Neuronal stem cell (in vitro differentiated cells): Measurements from ENCODE around the gene ZFYVE28.

Experiments
- DNase-seq: peaks from one replicate; pipeline ENCODE4 v3.0.0-alpha.2; 2013; ENCODE audit warnings: low spot score
- H2AFZ ChIP-seq: one replicate; pipeline ENCODE4 v1.6.1; 2013; ENCODE audit warnings: mild to moderate bottlenecking, low read length, inconsistent platforms
- H2AK5ac ChIP-seq: 2 replicates; pipeline ENCODE4 v1.6.1; 2013; ENCODE audit warnings: low read depth, mild to moderate bottlenecking, inconsistent platforms, low read length, moderate library complexity, mixed read lengths
- H2BK120ac ChIP-seq: 2 replicates; pipeline ENCODE4 v1.6.1; 2013; ENCODE audit warnings: low read depth, mild to moderate bottlenecking, inconsistent platforms, low read length, moderate library complexity, mixed read lengths
- H2BK12ac ChIP-seq: one replicate; pipeline ENCODE4 v1.6.1; 2013; ENCODE audit warnings: low read length, inconsistent platforms
- H2BK15ac ChIP-seq: 2 replicates; pipeline ENCODE4 v1.6.1; 2013; ENCODE audit warnings: mild to moderate bottlenecking, low read length, inconsistent platforms, mixed read lengths
- H2BK5ac ChIP-seq: one replicate; pipeline ENCODE4 v1.6.1; 2013; ENCODE audit warnings: inconsistent platforms, mild to moderate bottlenecking, low read length, moderate library complexity
- H3K14ac ChIP-seq: one replicate; pipeline ENCODE4 v1.6.1; 2013; ENCODE audit warnings: low read length, inconsistent platforms
- H3K18ac ChIP-seq: 2 replicates; pipeline ENCODE4 v1.6.1; 2013; ENCODE audit warnings: low read length, inconsistent platforms
- H3K23ac ChIP-seq: 2 replicates; pipeline ENCODE4 v1.6.1; 2013; ENCODE audit warnings: low read depth, mild to moderate bottlenecking, mixed read lengths, low read length, inconsistent platforms; ENCODE audit not compliant: poor library complexity
- H3K27ac ChIP-seq: replicated peaks from 3 replicates; pipeline ENCODE4 v1.5.1; 2013; ENCODE audit warnings: low read length, inconsistent platforms
- H3K27me3 ChIP-seq, 3 experiments: 2 replicates each; pipeline ENCODE4 v1.6.1; 2013; ENCODE audit warnings: low read length in 3 of 3, mild to moderate bottlenecking in 2 of 3, inconsistent platforms in 1 of 3, low read depth in 1 of 3, mixed read lengths in 1 of 3, moderate library complexity in 1 of 3; ENCODE audit not compliant: control insufficient read depth in 3 of 3, insufficient read depth in 3 of 3
- H3K36me3 ChIP-seq, 2 donors: replicated peaks in 1 of 2; 2 replicates each; pipeline ENCODE4 v1.6.1; 2013; ENCODE audit warnings: low read length in 2 of 2; ENCODE audit not compliant: control insufficient read depth in 2 of 2, insufficient read depth in 2 of 2
- H3K4ac ChIP-seq: 2 replicates; pipeline ENCODE4 v1.6.1; 2013; ENCODE audit warnings: inconsistent platforms, mild to moderate bottlenecking, low read length, moderate library complexity
- H3K4me1 ChIP-seq, 2 donors: 1 replicate in 1 of 2; 2 replicates in 1 of 2; pipeline ENCODE4 v1.6.1; 2013; ENCODE audit warnings: low read length in 2 of 2, low read depth in 1 of 2; ENCODE audit not compliant: control insufficient read depth in 2 of 2, insufficient read depth in 1 of 2
- H3K4me2 ChIP-seq: one replicate; pipeline ENCODE4 v1.6.1; 2013; ENCODE audit warnings: mild to moderate bottlenecking, low read length, inconsistent platforms; ENCODE audit not compliant: insufficient read depth, poor library complexity, severe bottlenecking
- H3K4me3 ChIP-seq, 2 donors: 2 replicates each; pipeline ENCODE4 v1.5.1; 2013; ENCODE audit warnings: low read length in 2 of 2, mild to moderate bottlenecking in 2 of 2, inconsistent platforms in 1 of 2, moderate library complexity in 1 of 2
- H3K79me1 ChIP-seq: one replicate; pipeline ENCODE4 v1.6.1; 2013; ENCODE audit warnings: low read depth, mild to moderate bottlenecking, inconsistent platforms, low read length, moderate library complexity
- H3K9ac ChIP-seq: one replicate; pipeline ENCODE4 v1.6.1; 2013; ENCODE audit warnings: mild to moderate bottlenecking, low read depth, low read length, inconsistent platforms; ENCODE audit not compliant: poor library complexity
- H3K9me3 ChIP-seq, 2 donors: replicated peaks in 1 of 2; 2 replicates each; pipeline versions ENCODE3 to v1.6.1; 2013; ENCODE audit warnings: low read length in 2 of 2, mild to moderate bottlenecking in 2 of 2, inconsistent platforms in 1 of 2, low read depth in 1 of 2, mixed read lengths in 1 of 2, moderate library complexity in 1 of 2; ENCODE audit not compliant: control insufficient read depth in 2 of 2, insufficient read depth in 1 of 2
- H4K8ac ChIP-seq: one replicate; pipeline ENCODE4 v1.6.1; 2013; ENCODE audit warnings: low read depth, mild to moderate bottlenecking, inconsistent platforms, low read length, moderate library complexity
- H4K91ac ChIP-seq: one replicate; pipeline ENCODE4 v1.6.1; 2013; ENCODE audit warnings: low read length, low read depth, mild to moderate bottlenecking, inconsistent platforms; ENCODE audit not compliant: poor library complexity
- WGBS, 2 donors: extraction: QIAGEN DNeasy Blood & Tissue Kit; methylation state at CpG; one replicate each; pipeline ENCODE4 v1.1.7; 2013; ENCODE audit warnings: missing lambda C conversion rate in 2 of 2, mixed read lengths in 1 of 2; ENCODE audit not compliant: insufficient read length in 2 of 2, insufficient replicate concordance in 1 of 2; ENCODE audit errors: extremely low coverage in 2 of 2; 5-methylcytosine and 5-hydroxymethylcytosine counted together

ZFYVE28 gene

GRCh38 chr4:2331519-2332200, 86.8 kb downstream of the ZFYVE28 start:
- H2BK120ac ChIP-seq: no peak overlapping the region
- no peak for DNase-seq
- H2AFZ ChIP-seq: no peak overlapping the region
- no peak overlapping the region for H2BK15ac ChIP-seq
- H3K4ac ChIP-seq: peak overlapping the region; percentile 53
- H3K4me3 ChIP-seq: no peak overlapping the region
- no peak overlapping the region for H3K9ac ChIP-seq
- H3K27ac ChIP-seq: no peak overlapping the region
- no peak overlapping the region for H4K91ac ChIP-seq
- H3K79me1 ChIP-seq: no peaks in the 10 kb centered on the region
- no peak overlapping the region for H3K4me2 ChIP-seq
- WGBS, 2 donors: no CpG with 5 or more reads among the region's 13 CpGs
- peaks cover 0 to 26% (median 4%) of the 10 kb centered on the region in 3 experiments for H3K27me3 ChIP-seq
- H3K14ac ChIP-seq: peak overlapping the region; percentile 94
- peak overlapping the region; percentile 84 for H2BK12ac ChIP-seq
- H3K36me3 ChIP-seq: no peaks in the 10 kb centered on the region
- peak overlapping the region; percentile 53 for H2BK5ac ChIP-seq
- H3K9me3 ChIP-seq: peaks cover 0 to 2% of the 10 kb centered on the region in 2 donors
- peaks cover 0 to 8% of the 10 kb centered on the region in 2 donors for H3K4me1 ChIP-seq
- H3K23ac ChIP-seq: peak overlapping the region; percentile 65
- no peak overlapping the region for H4K8ac ChIP-seq
- peak overlapping the region; percentile 74 for H3K18ac ChIP-seq
- H2AK5ac ChIP-seq: peak overlapping the region; percentile 84

- Histone ChIP-seq H2BK120ac (no peak overlapping the region), H3K14ac (no peak overlapping the region), H3K4me1 (peaks cover 0 to 8% of the 10 kb centered on the region in 2 donors), H2AK5ac (no peak overlapping the region), H3K4me2 (no peak overlapping the region), H3K79me1 (no peaks in the 10 kb centered on the region), H2BK5ac (peak overlapping the region; percentile 88), H3K27ac (no peak overlapping the region), H2BK12ac (no peak overlapping the region), H2AFZ (no peak overlapping the region), H3K4ac (no peak overlapping the region), H4K8ac (no peak overlapping the region), H3K9ac (no peak overlapping the region), H3K9me3 (peaks cover 0 to 2% of the 10 kb centered on the region in 2 donors), H4K91ac (no peak overlapping the region), H3K4me3 (no peak overlapping the region), H3K27me3 (peaks cover 0 to 26% (median 4%) of the 10 kb centered on the region in 3 experiments), H3K23ac (no peak overlapping the region), H3K36me3 (no peaks in the 10 kb centered on the region), H2BK15ac (no peak overlapping the region), H3K18ac (no peak overlapping the region)
- no CpG with 5 or more reads among the region's 11 CpGs for WGBS, 2 donors
- DNase-seq: no peak
Measured at GRCh38 chr4:2331043-2331420, 87.4 kb downstream of the ZFYVE28 start.

- H3K27me3 ChIP-seq: peaks cover 0 to 26% (median 4%) of the 10 kb centered on the region in 3 experiments
- H3K9me3 ChIP-seq: peaks cover 0 to 3% of the 10 kb centered on the region in 2 donors
- no peak overlapping the region for H3K4me2 ChIP-seq
- H3K18ac ChIP-seq: no peak overlapping the region
- no peak overlapping the region for H4K91ac ChIP-seq
- H3K14ac ChIP-seq: no peak overlapping the region
- H2AFZ ChIP-seq: no peak overlapping the region
- H3K23ac ChIP-seq: peak overlapping the region; percentile 30
- peak overlapping the region; percentile 42 for H2AK5ac ChIP-seq
- H3K79me1 ChIP-seq: no peaks in the 10 kb centered on the region
- H2BK15ac ChIP-seq: no peak overlapping the region
- no peak for DNase-seq
- peak overlapping the region; percentile 76 for H3K4ac ChIP-seq
- no peak overlapping the region for H2BK12ac ChIP-seq
- H4K8ac ChIP-seq: no peak overlapping the region
- H3K9ac ChIP-seq: no peak overlapping the region
- no CpG with 5 or more reads among the region's 19 CpGs for WGBS, 2 donors
- peak overlapping the region; percentile 88 for H2BK5ac ChIP-seq
- no peak overlapping the region for H3K4me3 ChIP-seq
- H3K27ac ChIP-seq: no peak overlapping the region
- H3K36me3 ChIP-seq: no peaks in the 10 kb centered on the region
- no peak overlapping the region for H2BK120ac ChIP-seq
- H3K4me1 ChIP-seq: peaks cover 0 to 8% of the 10 kb centered on the region in 2 donors
Measured at GRCh38 chr4:2330091-2331042, 88.1 kb downstream of the ZFYVE28 start.

- Histone ChIP-seq H3K9ac (no peak overlapping the region), H4K91ac (no peak overlapping the region), H2BK12ac (no peak overlapping the region), H3K23ac (no peak overlapping the region), H3K9me3 (peaks cover 0 to 1% of the 10 kb centered on the region in 2 donors), H3K27ac (no peak overlapping the region), H3K4me2 (no peak overlapping the region), H3K4me1 (peaks cover 0 to 4% of the 10 kb centered on the region in 2 donors), H2AK5ac (no peak overlapping the region), H2BK120ac (no peak overlapping the region), H3K18ac (no peak overlapping the region), H2BK5ac (no peak overlapping the region), H4K8ac (no peak overlapping the region), H3K4ac (no peak overlapping the region), H2BK15ac (no peak overlapping the region), H3K79me1 (no peaks in the 10 kb centered on the region), H3K14ac (no peak overlapping the region), H2AFZ (no peak overlapping the region), H3K4me3 (no peak overlapping the region), H3K36me3 (no peaks in the 10 kb centered on the region), H3K27me3 (peaks cover 0 to 15% (median 4%) of the 10 kb centered on the region in 3 experiments)
- no peak for DNase-seq
Measured at GRCh38 chr4:2327579-2327978, 90.9 kb downstream of the ZFYVE28 start.
